ENCODE data around the gene MALRD1. TPM values are rescaled to one million over a fixed set of nuclear protein-coding genes. Genes with fewer than 3 reads are reported as not detected.

The MALRD1 gene
- total RNA-seq, 4 donors from 2014 or later: 58.6 to 357 (median 249) TPM

- Histone ChIP-seq H3K4me3 (no peak overlapping the region), H3K4me1 (peaks cover 0 to 9% (median 0%) of the 10 kb centered on the region in 4 donors), H3K27me3 (no peaks in the 10 kb centered on the region), H3K9me3 (no peaks in the 10 kb centered on the region), H3K27ac (no peak overlapping the region), H3K36me3 (no peaks in the 10 kb centered on the region)
- no peak for DNase-seq
- TF ChIP-seq POLR2A (IDR thresholded peaks at IDR 0.05) (no peak), CTCF (IDR thresholded peaks at IDR 0.05) (no peak)
These were observed 242.2 kb downstream of the MALRD1 start for GRCh38 chr10:19290770-19291169.

- Histone ChIP-seq H3K27me3 (no peaks in the 10 kb centered on the region), H3K36me3 (no peaks in the 10 kb centered on the region), H3K27ac (no peak overlapping the region), H3K4me1 (peaks cover 0 to 9% (median 0%) of the 10 kb centered on the region in 4 donors), H3K9me3 (no peaks in the 10 kb centered on the region), H3K4me3 (no peak overlapping the region)
- no peak for DNase-seq
- TF ChIP-seq CTCF (IDR thresholded peaks at IDR 0.05) (no peak), POLR2A (IDR thresholded peaks at IDR 0.05) (no peak)
These were observed 245.6 kb downstream of the MALRD1 start for GRCh38 chr10:19294233-19294632.

- H3K9me3 ChIP-seq: no peaks in the 10 kb centered on the region
- H3K4me3 ChIP-seq: no peak overlapping the region
- no peaks in the 10 kb centered on the region for H3K4me1 ChIP-seq
- TF ChIP-seq POLR2A (IDR thresholded peaks at IDR 0.05) (no peak), CTCF (IDR thresholded peaks at IDR 0.05) (no peak)
- H3K27me3 ChIP-seq: no peaks in the 10 kb centered on the region
- no peak overlapping the region for H3K27ac ChIP-seq
- no peak for DNase-seq
- no peaks in the 10 kb centered on the region for H3K36me3 ChIP-seq
These were observed 251.0 kb downstream of the MALRD1 start for GRCh38 chr10:19299645-19300044.

GRCh38 chr10:19302117-19302516 lies 253.5 kb downstream of the MALRD1 start:
- DNase-seq: no peak
- no peaks in the 10 kb centered on the region for H3K4me1 ChIP-seq
- no peak overlapping the region for H3K27ac ChIP-seq
- H3K27me3 ChIP-seq: no peaks in the 10 kb centered on the region
- H3K9me3 ChIP-seq: no peaks in the 10 kb centered on the region
- H3K4me3 ChIP-seq: no peak overlapping the region
- no peak for TF ChIP-seq CTCF (IDR thresholded peaks at IDR 0.05)
- H3K36me3 ChIP-seq: no peaks in the 10 kb centered on the region

- H3K27me3 ChIP-seq: no peaks in the 10 kb centered on the region
- TF ChIP-seq CTCF (IDR thresholded peaks at IDR 0.05) (no peak), POLR2A (IDR thresholded peaks at IDR 0.05) (no peak)
These were observed 261.5 kb downstream of the MALRD1 start for GRCh38 chr10:19310066-19310465.

More at GRCh38 chr10:19310066-19310465, 261.5 kb downstream of the MALRD1 start:
- no peak for DNase-seq
- no peaks in the 10 kb centered on the region for H3K36me3 ChIP-seq
- no peak overlapping the region for H3K4me3 ChIP-seq
- H3K9me3 ChIP-seq: no peaks in the 10 kb centered on the region
- H3K4me1 ChIP-seq: no peaks in the 10 kb centered on the region
- no peak overlapping the region for H3K27ac ChIP-seq

Data from Peyer's patch (tissue), 4 donors.